H4 (cell line): ENCODE data around the gene SHISAL2A. TPM values are rescaled to one million over a fixed set of nuclear protein-coding genes. Genes with fewer than 3 reads are reported as not detected.

Experiments used
- DNase-seq: peaks from one replicate; pipeline ENCODE4 v3.0.0-alpha.2; 2015; ENCODE audit warnings: low spot score
- total RNA-seq: library from RNA; depleted of rRNA; stranded (reverse); fragments of >200 nt; shearing (Covaris generic); gene quantifications from 2 replicates; pipeline ENCODE4 v1.2.3, GENCODE V29; 2014

Gene SHISAL2A
- total RNA-seq, 1 experiment from 2014 or later = not detected

GRCh38 chr1:52621950-52622349, 11.0 kb upstream of the SHISAL2A start:
- DNase-seq = no peak

GRCh38 chr1:52623812-52624211, 9.2 kb upstream of the SHISAL2A start:
- no peak for DNase-seq

- no peak for DNase-seq
Observed at GRCh38 chr1:52627028-52627427, 5.9 kb upstream of the SHISAL2A start.

GRCh38 chr1:52628614-52629324, 4.2 kb upstream of the SHISAL2A start:
- DNase-seq = peak; percentile 44

GRCh38 chr1:52629325-52629643, 3.7 kb upstream of the SHISAL2A start:
- DNase-seq = no peak

GRCh38 chr1:52629667-52630066, 3.3 kb upstream of the SHISAL2A start:
- DNase-seq = no peak

GRCh38 chr1:52631759-52632331, 1.1 kb upstream of the SHISAL2A start:
- no peak for DNase-seq

- DNase-seq = no peak
Observed at GRCh38 chr1:52633291-52633754, 355 bp downstream of the SHISAL2A start.

- DNase-seq = no peak
Observed at GRCh38 chr1:52634111-52634510, 1.1 kb downstream of the SHISAL2A start.

GRCh38 chr1:52635321-52636089, 2.5 kb downstream of the SHISAL2A start:
- no peak for DNase-seq

GRCh38 chr1:52636721-52637695, 4.0 kb downstream of the SHISAL2A start:
- DNase-seq = no peak

GRCh38 chr1:52637946-52638345, 5.0 kb downstream of the SHISAL2A start:
- no peak for DNase-seq

- DNase-seq = no peak
Observed at GRCh38 chr1:52640697-52641096, 7.7 kb downstream of the SHISAL2A start.

- DNase-seq = no peak
Observed at GRCh38 chr1:52641307-52641706, 8.3 kb downstream of the SHISAL2A start.

- DNase-seq = no peak
Observed at GRCh38 chr1:52645261-52645660, 12.3 kb downstream of the SHISAL2A start.

- no peak for DNase-seq
Observed at GRCh38 chr1:52651904-52652303, 18.9 kb downstream of the SHISAL2A start.

GRCh38 chr1:52653207-52653849, 20.4 kb downstream of the SHISAL2A start:
- DNase-seq = no peak

- DNase-seq = no peak
Observed at GRCh38 chr1:52654063-52654462, 21.1 kb downstream of the SHISAL2A start.

GRCh38 chr1:52657702-52658101, 24.7 kb downstream of the SHISAL2A start:
- DNase-seq = no peak

- no peak for DNase-seq
Observed at GRCh38 chr1:52658795-52659194, 25.8 kb downstream of the SHISAL2A start.

- no peak for DNase-seq
Observed at GRCh38 chr1:52659356-52659755, 26.4 kb downstream of the SHISAL2A start.
